ENCODE data around the gene MASP1. TPM values are rescaled to one million over a fixed set of nuclear protein-coding genes. Genes with fewer than 3 reads are reported as not detected.

Gene MASP1
- total RNA-seq, 2 donors from 2014 or later, result 0.52 to 11.1 TPM

DNA sequence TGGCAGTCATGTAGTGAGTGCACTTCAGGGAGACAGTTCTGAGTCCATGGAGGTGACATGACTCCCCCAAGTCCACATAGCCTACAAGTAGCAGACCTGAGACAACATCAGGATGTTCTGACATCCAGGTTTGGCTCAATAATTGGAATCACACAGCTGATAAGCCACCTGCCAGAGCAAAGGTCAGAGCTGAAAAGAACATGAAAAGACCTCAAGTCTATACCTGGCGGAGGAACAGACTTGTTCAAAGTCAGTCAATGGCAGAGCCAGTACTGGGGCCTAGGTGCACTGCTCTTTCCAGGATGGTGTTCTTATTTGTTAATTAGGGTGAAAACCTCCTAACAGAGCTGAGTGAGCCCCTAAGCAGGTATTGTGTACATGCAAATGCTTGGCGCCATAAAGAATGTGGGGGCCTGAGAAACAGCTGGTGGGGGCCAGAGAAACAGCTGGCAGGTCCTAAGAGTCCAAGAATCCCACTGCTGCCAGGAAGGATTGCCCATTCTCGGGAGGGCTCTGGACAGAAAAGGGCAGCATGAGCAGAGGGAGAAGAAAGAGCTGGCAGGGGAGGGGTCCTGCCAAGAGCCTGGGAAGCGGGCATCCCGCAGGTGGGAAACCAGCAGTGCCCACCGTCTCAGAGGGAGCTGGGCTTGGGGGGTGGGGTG is 17.1 kb downstream of the MASP1 start:
- H3K9me3 ChIP-seq, result no peaks in the 10 kb centered on the region
- intact Hi-C loops (cut with DNase I), result no loop called here
- DNase-seq, result no peak

DNA sequence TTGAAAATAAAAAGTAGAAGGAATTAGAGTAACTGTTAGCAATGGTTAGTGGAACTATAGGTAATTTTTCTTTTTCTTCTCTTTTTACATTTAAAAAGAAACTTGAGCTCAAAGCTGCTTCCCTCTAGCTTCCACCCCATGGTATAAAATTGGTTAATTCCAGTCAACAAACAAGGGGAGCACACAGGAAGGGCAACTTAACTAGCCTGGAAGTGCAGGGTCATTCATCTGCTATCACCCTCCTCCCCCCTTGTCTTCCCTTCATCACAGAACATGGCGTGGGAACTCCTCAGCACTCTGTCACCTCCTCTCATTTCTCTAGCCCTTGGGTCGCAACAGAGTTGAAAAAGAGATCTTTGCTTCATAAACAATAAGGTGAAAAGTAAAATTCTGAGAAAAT is 20.0 kb downstream of the MASP1 start:
- no peak overlapping the region for H3K9ac ChIP-seq (ENCODE audit: low read depth in 2 of 2, low read length in 2 of 2)
- H3K9me3 ChIP-seq, result no peaks in the 10 kb centered on the region
- H3K27me3 ChIP-seq, result no peaks in the 10 kb centered on the region
- H3K36me3 ChIP-seq, result no peaks in the 10 kb centered on the region
- no peaks in the 10 kb centered on the region for H3K4me1 ChIP-seq
- TF ChIP-seq, protein P1, sequence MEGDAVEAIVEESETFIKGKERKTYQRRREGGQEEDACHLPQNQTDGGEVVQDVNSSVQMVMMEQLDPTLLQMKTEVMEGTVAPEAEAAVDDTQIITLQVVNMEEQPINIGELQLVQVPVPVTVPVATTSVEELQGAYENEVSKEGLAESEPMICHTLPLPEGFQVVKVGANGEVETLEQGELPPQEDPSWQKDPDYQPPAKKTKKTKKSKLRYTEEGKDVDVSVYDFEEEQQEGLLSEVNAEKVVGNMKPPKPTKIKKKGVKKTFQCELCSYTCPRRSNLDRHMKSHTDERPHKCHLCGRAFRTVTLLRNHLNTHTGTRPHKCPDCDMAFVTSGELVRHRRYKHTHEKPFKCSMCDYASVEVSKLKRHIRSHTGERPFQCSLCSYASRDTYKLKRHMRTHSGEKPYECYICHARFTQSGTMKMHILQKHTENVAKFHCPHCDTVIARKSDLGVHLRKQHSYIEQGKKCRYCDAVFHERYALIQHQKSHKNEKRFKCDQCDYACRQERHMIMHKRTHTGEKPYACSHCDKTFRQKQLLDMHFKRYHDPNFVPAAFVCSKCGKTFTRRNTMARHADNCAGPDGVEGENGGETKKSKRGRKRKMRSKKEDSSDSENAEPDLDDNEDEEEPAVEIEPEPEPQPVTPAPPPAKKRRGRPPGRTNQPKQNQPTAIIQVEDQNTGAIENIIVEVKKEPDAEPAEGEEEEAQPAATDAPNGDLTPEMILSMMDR (IDR thresholded peaks at IDR 0.05), result no peak
- DNase-seq, result no peak
- H3K27ac ChIP-seq, result no peak overlapping the region
- intact Hi-C loops (cut with DNase I), result no loop called here
- H3K4me3 ChIP-seq, result no peak overlapping the region

More for the DNA sequence above, 17.1 kb downstream of the MASP1 start:
- Histone ChIP-seq H3K27ac (no peak overlapping the region), H3K4me1 (no peaks in the 10 kb centered on the region), H3K9ac (ENCODE audit: low read depth in 2 of 2, low read length in 2 of 2) (no peak overlapping the region), H3K4me3 (no peak overlapping the region), H3K36me3 (no peaks in the 10 kb centered on the region), H3K27me3 (no peaks in the 10 kb centered on the region)
- TF ChIP-seq, protein P1 (IDR thresholded peaks at IDR 0.05), result no peak

- Histone ChIP-seq H3K36me3 (no peaks in the 10 kb centered on the region), H3K27me3 (no peaks in the 10 kb centered on the region), H3K4me1 (no peaks in the 10 kb centered on the region), H3K4me3 (no peak overlapping the region), H3K9me3 (no peaks in the 10 kb centered on the region), H3K9ac (ENCODE audit: low read depth in 2 of 2, low read length in 2 of 2) (no peak overlapping the region), H3K27ac (no peak overlapping the region)
- TF ChIP-seq, protein P1 (IDR thresholded peaks at IDR 0.05), result no peak
- intact Hi-C loops (cut with DNase I), result no loop called here
- no peak for DNase-seq
These were observed 22.1 kb downstream of the MASP1 start for GRCh38 chr3:187269486-187269885.

- intact Hi-C loops (cut with DNase I), result no loop called here
- Histone ChIP-seq H3K36me3 (no peaks in the 10 kb centered on the region), H3K9me3 (no peaks in the 10 kb centered on the region), H3K27ac (no peak overlapping the region), H3K9ac (ENCODE audit: low read depth in 2 of 2, low read length in 2 of 2) (no peak overlapping the region), H3K4me3 (no peak overlapping the region), H3K27me3 (no peaks in the 10 kb centered on the region), H3K4me1 (no peaks in the 10 kb centered on the region)
- TF ChIP-seq, protein P1 (IDR thresholded peaks at IDR 0.05), result no peak
- no peak for DNase-seq
These were observed 24.2 kb downstream of the MASP1 start for GRCh38 chr3:187267306-187267705.

DNA sequence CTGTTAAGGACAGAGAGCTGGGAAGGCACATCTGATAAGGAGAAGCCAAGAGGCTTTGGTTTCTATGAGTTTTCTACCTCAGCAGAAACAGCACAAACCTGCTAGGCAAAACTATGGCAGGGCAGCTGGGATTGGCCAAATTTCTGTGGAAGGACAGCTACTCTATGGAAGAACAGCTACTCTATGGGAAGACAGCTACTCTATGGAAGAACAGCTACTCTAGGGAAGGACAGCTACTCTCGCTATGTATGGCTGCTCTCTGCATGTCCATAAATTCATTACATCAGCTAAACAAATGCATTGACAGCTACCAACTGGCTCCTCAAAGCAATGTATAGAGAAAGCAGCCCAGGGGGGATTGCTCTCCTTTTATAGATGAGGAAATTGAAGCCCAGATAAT is 24.8 kb downstream of the MASP1 start:
- H3K4me1 ChIP-seq, result no peaks in the 10 kb centered on the region
- H3K9me3 ChIP-seq, result no peaks in the 10 kb centered on the region
- intact Hi-C loops (cut with DNase I), result no loop called here
- H3K27me3 ChIP-seq, result no peaks in the 10 kb centered on the region
- H3K36me3 ChIP-seq, result no peaks in the 10 kb centered on the region
- H3K9ac ChIP-seq (ENCODE audit: low read depth in 2 of 2, low read length in 2 of 2), result no peak overlapping the region
- DNase-seq, result no peak
- no peak overlapping the region for H3K4me3 ChIP-seq
- TF ChIP-seq, protein P1 (IDR thresholded peaks at IDR 0.05), result no peak
- no peak overlapping the region for H3K27ac ChIP-seq
